ENCODE results near the gene ABCA4. TPM values are rescaled to one million over a fixed set of nuclear protein-coding genes. Genes with fewer than 3 reads are reported as not detected.

Gene ABCA4
- polyA plus RNA-seq, 1 experiment = 0.25 TPM

- CTCF ChIA-PET = interaction anchor here (0.7 to 13.6 kb wide), 38 partner anchors 8 to 271 kb away, joined by 3 to 215 read pairs (median 4); partner anchors contain the start of genes ABCA4 and ARHGAP29
- Histone ChIP-seq H3K4me3 (ENCODE audit: low read depth, low read length) (no peak overlapping the region), H3K27me3 (ENCODE audit: control insufficient read depth, insufficient read depth, low read length) (no peaks in the 10 kb centered on the region), H3K36me3 (ENCODE audit: control insufficient read depth, insufficient read depth, low read length) (no peaks in the 10 kb centered on the region)
- POLR2A ChIA-PET = interaction anchor here (0.6 to 1.0 kb wide), 2 partner anchors 166 to 264 kb away, joined by 3 read pairs; no protein-coding TSS in a partner anchor
- TF ChIP-seq CTCF (IDR thresholded peaks at IDR 0.05; ENCODE audit: insufficient read depth, low read depth, low read length) = peak; percentile 89
- DNase-seq (ENCODE audit: low read depth) = no peak
These were observed 59.2 kb downstream of the ABCA4 start for GRCh38 chr1:94061513-94062443.

- TF ChIP-seq CTCF (IDR thresholded peaks at IDR 0.05; ENCODE audit: insufficient read depth, low read depth, low read length) = no peak
- ChIA-PET CTCF (interaction anchor here (1.1 to 13.6 kb wide), 8 partner anchors 9 to 272 kb away, joined by 3 to 215 read pairs (median 14); no protein-coding TSS in a partner anchor), POLR2A (no interaction called here)
- Histone ChIP-seq H3K27me3 (ENCODE audit: control insufficient read depth, insufficient read depth, low read length) (no peaks in the 10 kb centered on the region), H3K36me3 (ENCODE audit: control insufficient read depth, insufficient read depth, low read length) (no peaks in the 10 kb centered on the region), H3K4me3 (ENCODE audit: low read depth, low read length) (no peak overlapping the region)
- DNase-seq (ENCODE audit: low read depth) = no peak
These were observed 60.2 kb downstream of the ABCA4 start for GRCh38 chr1:94060720-94061119.

- H3K4me3 ChIP-seq (ENCODE audit: low read depth, low read length) = no peak overlapping the region
- no peaks in the 10 kb centered on the region for H3K27me3 ChIP-seq (ENCODE audit: control insufficient read depth, insufficient read depth, low read length)
- POLR2A ChIA-PET = no interaction called here
- DNase-seq (ENCODE audit: low read depth) = no peak
- CTCF ChIA-PET = interaction anchor here (0.8 to 13.6 kb wide), 6 partner anchors 9 to 274 kb away, joined by 3 to 215 read pairs (median 4); no protein-coding TSS in a partner anchor
- TF ChIP-seq CTCF (IDR thresholded peaks at IDR 0.05; ENCODE audit: insufficient read depth, low read depth, low read length) = no peak
- no peaks in the 10 kb centered on the region for H3K36me3 ChIP-seq (ENCODE audit: control insufficient read depth, insufficient read depth, low read length)
These were observed 62.2 kb downstream of the ABCA4 start for GRCh38 chr1:94058766-94059165.

GRCh38 chr1:94056996-94057395, 64.0 kb downstream of the ABCA4 start:
- POLR2A ChIA-PET = no interaction called here
- H3K36me3 ChIP-seq (ENCODE audit: control insufficient read depth, insufficient read depth, low read length) = no peaks in the 10 kb centered on the region
- no peak overlapping the region for H3K4me3 ChIP-seq (ENCODE audit: low read depth, low read length)
- no peak for TF ChIP-seq CTCF (IDR thresholded peaks at IDR 0.05; ENCODE audit: insufficient read depth, low read depth, low read length)
- CTCF ChIA-PET = interaction anchor here (1.5 to 13.6 kb wide), 3 partner anchors 11 to 276 kb away, joined by 7 to 215 read pairs (median 8); no protein-coding TSS in a partner anchor
- no peak for DNase-seq (ENCODE audit: low read depth)
- no peaks in the 10 kb centered on the region for H3K27me3 ChIP-seq (ENCODE audit: control insufficient read depth, insufficient read depth, low read length)

- Histone ChIP-seq H3K36me3 (ENCODE audit: control insufficient read depth, insufficient read depth, low read length) (no peaks in the 10 kb centered on the region), H3K27me3 (ENCODE audit: control insufficient read depth, insufficient read depth, low read length) (no peaks in the 10 kb centered on the region), H3K4me3 (ENCODE audit: low read depth, low read length) (no peak overlapping the region)
- ChIA-PET CTCF (interaction anchor here (1.8 to 13.6 kb wide), 4 partner anchors 10 to 277 kb away, joined by 8 to 215 read pairs (median 14); no protein-coding TSS in a partner anchor), POLR2A (no interaction called here)
- DNase-seq (ENCODE audit: low read depth) = no peak
- no peak for TF ChIP-seq CTCF (IDR thresholded peaks at IDR 0.05; ENCODE audit: insufficient read depth, low read depth, low read length)
These were observed 64.8 kb downstream of the ABCA4 start for GRCh38 chr1:94056171-94056570.
